Dermis blood vessel endothelial cell (primary cell): ENCODE data around the gene AGXT. TPM values are rescaled to one million over a fixed set of nuclear protein-coding genes. Genes with fewer than 3 reads are reported as not detected.

Experiments used
- DNase-seq: peaks from one replicate; pipeline ENCODE4 v3.0.0; 2010
- total RNA-seq: library from RNA; depleted of rRNA; stranded (reverse); fragments of >200 nt; gene quantifications from 2 replicates; pipeline ENCODE4 v1.2.3, GENCODE V29; 2014

The AGXT gene
- total RNA-seq, 1 donor from 2014 or later, result not detected

- no peak for DNase-seq
Observed at GRCh38 chr2:240929364-240930095, 60.9 kb downstream of the AGXT start.

Other genes with a start within 250 kb of the AGXT start
- 0.33 and 0.85 TPM in 2 replicates for gene GPR35, start 243.3 kb upstream of the AGXT start, total RNA-seq
- not detected in 2 replicates for gene AQP12B, start 185.9 kb upstream of the AGXT start, total RNA-seq
- not detected in 2 replicates for gene AQP12A, start 177.0 kb upstream of the AGXT start, total RNA-seq
- gene KIF1A, start 48.6 kb upstream of the AGXT start, total RNA-seq, result 0.05 TPM in 1 of 2 replicates, not detected in the other
- gene MAB21L4, start 27.3 kb downstream of the AGXT start, total RNA-seq, result not detected in 2 replicates
- gene CROCC2, start 37.5 kb downstream of the AGXT start, total RNA-seq, result not detected in 2 replicates
- 23.4 and 25.2 TPM in 2 replicates for gene SNED1, start 129.8 kb downstream of the AGXT start, total RNA-seq
- gene MTERF4, start 233.5 kb downstream of the AGXT start, total RNA-seq, result 37.6 and 43.2 TPM in 2 replicates